Skin epidermis (tissue), 12 donors: ENCODE measurements around the gene AXIN2.
"Not testable (repeated sequence)": the region's sequence is repeated elsewhere in the genome, so short reads cannot be mapped to it uniquely, and the experiment has no call there.

Experiments
- H3K27ac ChIP-seq, 21 experiments: fragments of 200-600 bp; sonication (generic) in 11 of 21; one replicate each; pipeline ENCODE4 v1.5.0; 2020; ENCODE audit warnings: mild to moderate bottlenecking in 3 of 21, inconsistent platforms in 2 of 21, moderate library complexity in 2 of 21
- H3K4me3 ChIP-seq, 7 experiments: fragments of 200-600 bp; sonication (generic) in 2 of 7; one replicate each; pipeline ENCODE4 v1.5.0; 2020; ENCODE audit warnings: inconsistent platforms in 2 of 7, mild to moderate bottlenecking in 2 of 7, moderate library complexity in 1 of 7

AXIN2 gene

DNA sequence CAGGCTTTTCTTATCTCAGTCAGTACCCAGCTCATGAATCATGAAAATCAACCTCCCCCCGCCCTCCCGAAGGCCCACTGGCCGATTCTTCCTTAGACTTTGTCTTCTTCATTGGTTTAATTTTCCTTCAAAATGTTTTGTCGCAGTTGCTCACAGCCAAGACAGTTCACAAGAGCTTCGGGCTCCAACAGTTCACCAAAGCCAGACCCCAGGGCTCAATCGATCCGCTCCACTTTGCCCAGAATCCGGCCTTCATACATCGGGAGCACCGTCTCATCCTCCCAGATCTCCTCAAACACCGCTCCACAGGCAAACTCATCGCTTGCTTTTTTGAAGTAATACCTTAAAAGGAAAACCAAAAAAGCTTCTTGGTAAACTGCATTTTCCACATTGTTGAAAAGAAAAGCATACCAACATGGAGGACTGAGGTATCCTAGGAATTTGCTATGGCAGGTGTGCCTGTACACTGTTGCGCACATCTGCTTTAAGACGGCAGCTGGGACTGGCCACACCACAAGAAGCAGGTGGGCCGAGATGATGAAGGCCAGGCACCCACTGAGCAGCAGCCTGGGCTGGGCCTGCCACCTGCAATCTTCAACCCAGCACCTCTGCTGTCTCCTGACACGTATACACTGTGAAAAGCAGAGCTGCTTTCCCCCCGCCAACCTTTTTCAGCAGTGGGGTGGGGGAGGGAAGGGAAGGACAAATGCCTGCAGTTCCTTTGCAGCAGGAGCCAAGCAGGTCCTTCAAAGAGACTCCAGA lies 31.5 kb downstream of the AXIN2 start:
- Histone ChIP-seq H3K4me3 (no peak overlapping the region), H3K27ac (peak overlapping the region in 2 of 21 experiments; percentile 18 to 29)

DNA sequence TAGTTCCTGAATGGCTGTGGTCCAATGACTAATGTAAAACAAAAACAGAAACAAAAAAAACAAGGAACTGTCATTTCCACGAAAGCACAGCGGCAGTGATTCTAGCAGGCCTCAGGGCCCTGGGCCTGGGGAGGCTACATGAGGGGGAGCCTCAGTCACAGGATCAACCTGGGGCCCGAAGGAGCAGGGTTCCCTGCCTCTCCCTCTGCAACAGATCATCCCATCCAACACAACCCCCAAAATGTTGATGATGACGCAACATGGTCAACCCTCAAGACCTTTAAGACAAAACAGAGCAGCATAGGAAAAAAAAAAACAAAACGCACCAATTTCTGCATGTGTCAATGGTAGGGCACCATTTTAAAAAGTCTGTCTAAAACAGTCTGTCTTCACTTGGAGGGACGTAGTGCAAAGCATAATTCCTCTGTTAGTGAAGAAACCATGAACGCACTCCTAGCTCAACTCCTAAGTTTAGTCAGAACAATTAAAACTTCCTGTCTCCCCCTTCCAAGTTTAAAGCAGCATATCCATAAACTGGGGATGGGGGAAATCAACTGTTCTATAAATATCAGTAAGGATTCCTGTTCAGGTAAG lies 32.3 kb downstream of the AXIN2 start:
- no peak overlapping the region for H3K27ac ChIP-seq
- no peak overlapping the region for H3K4me3 ChIP-seq

DNA sequence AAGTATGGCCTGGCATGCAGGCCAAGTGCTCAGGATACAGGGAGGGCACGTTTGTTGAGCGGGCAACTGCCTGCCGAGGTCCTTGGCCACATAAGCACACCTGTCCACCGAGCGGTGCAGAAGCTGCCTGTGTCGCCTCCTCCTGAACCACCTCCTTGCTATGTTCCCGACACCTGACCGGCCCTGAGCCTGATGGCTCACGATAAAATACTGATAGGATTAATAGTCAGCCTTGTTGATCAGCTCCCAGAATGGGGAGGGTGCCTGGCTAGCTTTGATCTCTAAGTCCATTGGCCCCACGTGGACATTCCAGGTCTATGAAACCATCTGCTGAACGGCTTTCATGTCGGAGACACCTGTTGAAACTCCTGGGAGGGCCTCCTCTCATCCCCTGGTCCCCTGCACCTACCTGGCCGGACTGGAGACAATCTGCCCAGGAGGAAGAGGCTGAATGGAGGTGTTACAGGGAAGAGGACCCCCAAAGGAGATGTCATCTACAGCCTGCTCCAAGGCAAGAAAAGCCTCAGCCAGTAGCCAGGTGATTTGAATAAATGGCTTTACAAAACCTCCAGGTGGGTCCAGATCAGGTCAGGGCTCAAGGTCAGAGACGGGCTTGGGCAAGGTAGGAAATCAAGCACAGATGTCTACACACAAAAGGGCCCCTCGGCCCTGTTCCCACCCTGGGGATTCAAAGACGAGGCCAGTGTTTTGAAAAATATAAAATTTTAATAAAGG lies 33.4 kb downstream of the AXIN2 start:
- H3K4me3 ChIP-seq, result no peak overlapping the region
- no peak overlapping the region for H3K27ac ChIP-seq

DNA sequence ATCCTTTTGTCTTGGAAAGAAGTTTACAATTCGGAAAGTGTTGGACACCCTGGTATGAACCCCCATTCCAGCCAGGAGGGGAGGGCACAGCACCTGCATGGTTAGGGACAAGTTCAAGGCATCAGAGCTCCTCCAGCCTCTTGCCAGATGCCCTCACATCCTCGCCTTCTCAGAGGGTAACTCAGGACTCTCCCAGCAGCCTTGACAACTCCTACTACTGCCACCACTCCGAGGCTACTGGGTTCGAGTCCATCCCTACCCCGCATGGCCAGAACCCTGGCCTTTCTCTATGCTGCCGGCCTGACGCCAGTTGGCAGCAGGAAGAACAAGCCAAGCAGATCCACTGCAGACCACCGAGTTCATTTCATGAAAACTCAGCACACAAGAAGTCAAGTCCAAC lies 34.1 kb downstream of the AXIN2 start:
- H3K4me3 ChIP-seq, result no peak overlapping the region
- H3K27ac ChIP-seq, result no peak overlapping the region

DNA sequence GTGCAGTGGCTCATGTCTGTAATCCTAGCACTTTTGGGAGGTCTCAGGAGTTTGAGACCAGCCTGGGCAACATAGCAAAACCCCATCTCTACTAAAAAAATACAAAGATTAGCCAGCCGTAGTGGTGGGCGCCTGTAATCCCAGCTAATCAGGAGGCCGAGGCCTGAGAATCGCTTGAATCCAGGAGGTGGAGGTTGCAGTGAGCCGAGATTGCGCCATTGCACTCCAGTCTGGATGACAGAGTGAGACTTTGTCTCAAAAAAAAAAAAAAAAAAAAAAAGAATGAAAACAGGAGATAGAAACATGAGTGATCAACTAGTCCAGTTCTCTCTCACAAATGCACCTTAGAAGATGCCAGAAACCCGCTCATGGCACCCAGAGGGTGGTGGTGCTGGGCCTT lies 34.6 kb downstream of the AXIN2 start:
- H3K4me3 ChIP-seq, H3K27ac ChIP-seq: not testable (repeated sequence)

DNA sequence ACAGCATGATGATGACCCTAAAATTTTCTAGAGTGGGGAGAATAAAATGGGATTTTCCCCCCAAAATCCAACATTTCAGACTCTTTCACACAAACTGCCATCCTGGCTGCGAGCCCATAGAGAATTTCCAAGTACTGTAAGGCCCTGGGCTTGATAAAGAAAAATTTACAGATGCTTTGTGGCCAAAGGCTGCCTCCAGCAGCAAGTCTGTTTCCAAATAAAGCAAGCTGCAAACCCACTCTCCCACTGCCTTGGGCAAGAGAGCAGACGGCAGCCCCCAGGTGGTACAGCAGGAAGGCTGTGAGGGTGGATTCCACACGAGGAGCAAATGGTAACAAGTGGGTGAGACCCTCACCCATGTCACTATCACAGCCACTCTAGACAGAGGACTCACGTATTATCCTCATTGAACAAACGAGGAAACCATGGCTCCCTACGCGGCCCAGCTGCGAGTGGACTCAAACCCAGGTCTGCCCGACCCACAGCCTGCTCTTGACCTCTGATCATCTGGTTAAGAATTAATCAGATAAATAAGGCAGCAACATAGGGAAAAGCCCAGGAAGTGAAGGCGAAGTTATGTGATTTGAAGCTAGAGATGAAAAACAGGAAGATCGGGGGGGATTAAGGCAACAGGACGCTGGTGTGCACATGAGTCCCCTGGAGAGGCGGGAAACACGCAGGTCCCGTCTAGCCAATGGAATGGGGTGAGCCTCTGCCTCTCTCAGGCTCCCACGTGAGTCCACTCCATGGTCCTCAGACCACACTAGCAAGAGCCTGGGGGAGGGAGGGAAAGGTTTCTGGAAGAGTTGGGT lies 37.4 kb downstream of the AXIN2 start:
- H3K4me3 ChIP-seq, result no peak overlapping the region
- no peak overlapping the region for H3K27ac ChIP-seq

DNA sequence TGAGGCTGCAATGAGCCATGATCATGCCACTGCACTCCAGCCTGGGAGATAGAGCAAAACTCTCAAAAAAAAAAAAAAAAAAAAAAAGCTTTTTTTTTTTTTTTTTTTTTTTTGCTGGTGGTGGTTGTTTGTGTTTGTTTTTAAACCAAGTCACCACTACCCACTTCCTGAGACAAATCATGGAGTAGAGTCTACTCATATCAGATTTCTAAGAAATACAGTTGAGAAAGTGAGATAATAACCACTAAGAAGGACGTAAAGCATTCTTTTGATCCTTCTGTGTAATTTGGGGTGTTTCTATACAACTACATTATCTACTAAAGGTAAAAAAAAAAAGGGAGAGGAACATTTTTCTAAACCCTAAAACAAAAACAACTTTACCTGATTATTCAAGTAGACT lies 38.0 kb downstream of the AXIN2 start:
- H3K4me3 ChIP-seq, result no peak overlapping the region
- no peak overlapping the region for H3K27ac ChIP-seq

DNA sequence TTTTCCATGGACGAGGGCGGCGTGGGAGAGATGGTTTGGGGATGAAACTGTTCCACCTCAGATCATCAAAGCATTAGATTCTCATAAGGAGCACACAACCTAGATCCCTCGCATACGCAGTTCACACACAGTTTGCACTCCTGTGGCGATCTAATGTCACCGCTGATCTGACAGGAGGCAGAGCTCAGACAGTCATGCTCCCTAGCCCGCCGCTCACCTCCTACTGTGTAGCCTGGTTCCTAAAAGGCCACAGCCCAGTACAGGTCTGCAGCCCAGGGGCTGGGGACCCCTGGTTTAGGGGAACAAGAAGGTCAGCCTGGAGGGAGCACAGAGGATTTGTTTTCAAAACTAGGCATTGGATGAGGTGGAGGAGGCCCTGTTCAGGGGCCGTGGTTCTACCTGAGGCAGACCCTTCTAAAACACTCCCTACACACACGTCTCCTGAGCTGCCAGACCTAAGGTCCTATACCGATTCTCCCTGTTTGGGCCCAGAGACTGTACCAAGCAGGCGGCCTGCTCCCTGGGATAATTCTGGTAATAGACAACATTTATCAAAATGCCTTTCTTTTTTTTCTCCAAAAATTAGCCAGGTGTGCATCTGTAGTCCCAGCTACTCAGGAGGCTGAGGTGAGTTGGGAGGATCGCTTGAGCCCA lies 38.6 kb downstream of the AXIN2 start:
- H3K27ac ChIP-seq, result no peak overlapping the region
- H3K4me3 ChIP-seq, result no peak overlapping the region

DNA sequence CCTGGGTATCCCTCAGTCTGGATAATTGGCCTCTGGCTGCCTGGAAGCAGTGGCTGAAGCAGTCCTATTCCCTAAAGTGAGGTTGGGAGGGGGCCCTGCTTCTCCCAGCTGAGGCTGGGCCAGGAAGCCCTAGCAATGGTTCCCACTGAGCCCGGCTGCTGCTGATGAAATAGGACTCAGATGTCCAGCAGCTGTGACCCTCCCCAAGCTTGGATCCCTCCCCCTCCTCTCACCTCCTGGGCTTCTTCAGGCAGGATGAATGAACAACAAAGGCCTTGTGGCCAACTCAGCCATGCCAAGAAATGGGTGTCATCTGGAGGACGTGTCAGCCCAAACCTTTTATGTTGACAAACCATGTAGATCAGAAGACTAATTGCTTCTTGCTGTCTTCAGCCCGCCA lies 42.0 kb downstream of the AXIN2 start:
- Histone ChIP-seq H3K4me3 (no peak overlapping the region), H3K27ac (no peak overlapping the region)

DNA sequence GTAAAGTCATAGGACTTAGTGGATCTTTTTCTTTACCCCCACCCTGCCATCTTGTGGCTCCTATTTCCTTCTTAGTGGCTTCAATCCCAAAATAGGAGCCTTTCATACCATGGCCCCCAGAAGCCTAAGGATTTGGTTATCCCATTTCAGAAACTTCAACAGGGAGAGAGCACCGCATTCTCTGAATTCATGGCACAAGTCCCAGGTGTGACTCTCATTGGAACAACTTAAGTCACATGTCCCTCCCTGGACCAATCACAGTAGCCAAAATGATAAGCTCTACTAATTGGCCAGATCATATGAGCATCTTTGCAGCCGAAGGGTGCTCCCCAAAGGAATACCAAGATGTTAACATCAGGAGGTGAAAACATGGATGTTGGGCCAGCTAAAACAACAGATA lies 43.2 kb downstream of the AXIN2 start:
- Histone ChIP-seq H3K27ac (no peak overlapping the region), H3K4me3 (no peak overlapping the region)

DNA sequence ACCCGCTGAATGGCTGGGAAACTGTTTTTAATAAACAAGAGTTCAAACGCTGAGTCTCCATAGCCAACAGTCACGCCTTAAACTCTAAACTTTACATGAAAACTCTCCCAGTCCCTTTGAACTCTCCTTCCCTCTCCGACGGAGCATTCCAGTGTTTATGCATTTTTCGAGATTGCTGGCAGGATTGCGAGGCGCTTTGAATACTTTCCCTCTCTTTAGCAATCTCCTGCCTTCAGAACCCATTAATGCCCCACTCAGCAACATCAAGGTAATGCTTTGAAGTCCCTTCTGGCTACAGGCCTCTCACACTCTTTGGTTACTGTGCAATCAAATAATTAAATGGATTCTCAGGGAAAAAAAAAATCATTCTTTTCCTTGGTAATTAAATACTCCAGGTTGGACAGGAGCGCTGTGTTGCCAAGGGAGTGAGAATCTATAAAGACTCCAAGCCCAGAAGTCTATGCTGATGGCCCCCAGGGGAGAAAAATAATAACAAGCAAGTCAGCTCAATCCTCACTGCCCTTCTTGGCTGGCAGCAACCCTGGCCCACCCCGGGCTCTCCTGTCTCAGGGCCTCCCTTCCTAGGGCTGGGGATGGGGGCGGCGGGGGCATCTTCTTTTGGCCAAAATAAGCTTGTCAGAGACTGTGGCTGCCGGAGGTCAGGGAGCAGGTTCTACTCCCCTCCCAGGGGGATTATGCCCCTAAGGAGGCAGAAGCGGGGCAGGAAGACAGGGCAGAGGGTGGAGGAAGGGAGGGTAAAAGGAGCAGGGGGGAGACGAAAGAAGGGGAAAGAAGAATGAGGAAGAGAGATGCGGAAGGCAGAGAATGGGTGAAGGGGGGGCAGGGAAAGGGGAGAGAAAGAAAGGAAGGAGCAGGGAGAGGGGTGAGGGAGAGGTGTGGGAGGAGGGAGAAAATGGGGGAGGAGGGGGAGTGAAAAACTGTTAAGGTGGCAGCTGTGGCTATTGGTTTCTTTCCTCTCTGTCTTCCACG lies 45.2 kb downstream of the AXIN2 start:
- H3K4me3 ChIP-seq, result no peak overlapping the region
- peak overlapping the region in 3 of 21 experiments; percentile 16 to 74 (median 49) for H3K27ac ChIP-seq

DNA sequence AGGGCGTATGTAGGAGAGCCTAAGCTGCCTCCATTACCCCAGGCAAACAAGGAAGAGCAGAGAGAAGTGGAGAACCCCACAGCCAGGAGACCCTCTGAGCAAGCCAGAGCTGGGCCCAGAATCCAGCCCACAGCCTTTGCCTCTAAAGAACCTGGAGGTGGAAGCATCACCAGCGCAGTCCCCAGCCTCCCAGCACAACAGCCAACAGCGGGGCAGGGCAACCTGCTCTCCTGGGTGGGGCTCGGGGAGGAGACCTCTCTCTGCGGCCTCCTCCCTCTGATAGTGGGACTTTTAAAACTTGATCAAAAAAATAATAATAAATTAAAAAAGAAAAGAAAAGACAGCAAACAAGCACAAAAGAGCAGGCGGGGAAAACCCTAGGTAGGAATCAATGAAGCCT lies 45.9 kb downstream of the AXIN2 start:
- Histone ChIP-seq H3K4me3 (no peak overlapping the region), H3K27ac (peak overlapping the region in 7 of 21 experiments; percentile 16 to 74 (median 48))

DNA sequence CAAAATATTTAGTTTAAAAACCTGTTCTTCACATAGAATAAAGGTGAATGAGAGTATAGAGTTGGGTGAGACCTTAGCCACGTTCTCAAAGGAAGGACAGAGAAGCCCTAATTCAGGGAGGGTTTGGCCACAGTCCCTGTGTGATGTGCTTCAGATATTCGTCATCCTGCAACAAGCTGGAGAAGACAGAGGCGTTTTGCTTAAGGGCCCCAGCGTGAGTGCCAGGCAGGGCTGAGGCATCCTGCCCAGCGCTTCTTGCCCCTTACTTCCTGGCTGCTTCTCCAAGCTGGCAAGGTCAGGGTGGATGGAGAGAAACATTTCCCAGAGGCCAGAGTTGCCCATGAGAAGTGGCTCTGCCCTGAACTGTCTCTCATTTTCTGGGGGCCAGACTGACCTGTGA lies 46.9 kb downstream of the AXIN2 start:
- Histone ChIP-seq H3K27ac (peak overlapping the region in 4 of 21 experiments; percentile 45 to 74 (median 61)), H3K4me3 (no peak overlapping the region)

DNA sequence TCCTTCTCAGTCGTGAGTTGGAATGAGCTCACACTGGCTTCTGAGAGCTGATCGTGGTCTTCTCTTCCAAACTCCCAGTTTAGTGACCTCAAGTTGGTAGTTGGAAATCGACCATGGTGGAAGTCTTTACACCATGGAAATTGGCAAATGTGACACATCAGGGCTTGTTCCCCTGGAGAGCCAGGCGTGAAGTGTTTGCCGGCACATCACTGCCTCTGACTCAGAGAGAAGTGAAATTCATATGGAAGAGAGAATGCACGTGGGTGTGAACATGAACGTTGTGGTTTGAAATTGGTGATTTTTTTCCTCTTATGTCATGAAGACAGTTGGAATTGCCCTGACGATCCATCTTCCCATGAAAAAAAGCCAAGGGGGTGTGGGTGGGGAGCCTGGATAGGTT lies 47.4 kb downstream of the AXIN2 start:
- Histone ChIP-seq H3K27ac (peak overlapping the region in 3 of 21 experiments; percentile 48 to 67 (median 55)), H3K4me3 (no peak overlapping the region)

DNA sequence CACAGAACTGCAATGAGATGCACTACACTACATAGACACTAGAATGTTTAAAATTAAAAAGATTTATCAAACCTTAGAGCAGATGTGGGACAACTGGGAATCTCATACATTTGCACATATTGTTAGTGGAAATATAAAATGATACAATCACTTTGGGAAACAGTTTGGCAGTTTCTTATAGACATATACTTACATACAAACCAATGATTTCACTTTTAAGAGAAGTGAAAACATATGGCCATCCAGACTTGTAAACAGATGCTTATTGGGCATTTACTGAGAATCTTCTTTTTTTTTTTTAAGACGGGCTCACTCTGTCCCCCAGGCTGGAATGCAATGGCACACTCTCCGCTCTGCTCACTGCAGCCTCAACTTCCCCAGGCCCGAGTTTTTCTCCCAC lies 50.1 kb downstream of the AXIN2 start:
- Histone ChIP-seq H3K4me3 (no peak overlapping the region), H3K27ac (no peak overlapping the region)

DNA sequence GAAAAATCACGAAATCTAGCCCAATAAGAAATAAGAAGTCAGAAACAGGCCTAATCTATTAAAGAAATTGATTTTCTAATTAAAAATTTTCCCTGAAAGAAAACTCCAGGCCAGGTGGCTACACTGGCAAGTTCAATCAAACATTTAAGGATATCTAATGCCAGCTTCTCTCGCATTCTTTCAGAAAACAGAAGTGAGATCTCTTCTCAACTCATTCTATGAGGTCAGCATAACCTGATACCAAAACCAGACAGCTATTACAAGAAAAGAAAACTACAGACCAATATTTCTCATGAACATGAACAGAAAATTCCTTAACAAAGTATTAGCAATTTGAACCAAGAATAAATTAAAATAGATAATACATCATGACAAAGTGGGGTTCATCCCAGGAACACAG lies 52.4 kb downstream of the AXIN2 start:
- Histone ChIP-seq H3K27ac (no peak overlapping the region), H3K4me3 (no peak overlapping the region)

DNA sequence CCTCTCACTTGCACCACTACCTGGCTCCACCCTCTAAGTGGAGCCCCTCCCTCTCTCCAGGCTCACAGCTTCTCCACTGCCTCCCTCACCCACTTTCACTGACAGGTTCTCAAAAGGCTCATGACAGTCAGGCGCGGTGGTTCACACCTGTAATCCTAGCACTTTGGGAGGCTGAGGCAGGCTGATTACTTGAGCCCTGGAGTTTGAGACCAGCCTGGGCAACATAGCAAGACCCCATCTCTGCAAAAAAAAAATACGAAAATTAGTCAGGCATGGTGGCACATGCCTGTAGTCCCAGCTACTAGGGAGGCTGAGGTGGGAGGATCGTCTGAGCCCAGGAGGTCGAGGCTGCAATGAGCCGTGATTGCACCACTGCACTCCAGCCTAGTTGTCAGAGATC lies 56.8 kb downstream of the AXIN2 start:
- not testable (repeated sequence) for H3K4me3 ChIP-seq, H3K27ac ChIP-seq

DNA sequence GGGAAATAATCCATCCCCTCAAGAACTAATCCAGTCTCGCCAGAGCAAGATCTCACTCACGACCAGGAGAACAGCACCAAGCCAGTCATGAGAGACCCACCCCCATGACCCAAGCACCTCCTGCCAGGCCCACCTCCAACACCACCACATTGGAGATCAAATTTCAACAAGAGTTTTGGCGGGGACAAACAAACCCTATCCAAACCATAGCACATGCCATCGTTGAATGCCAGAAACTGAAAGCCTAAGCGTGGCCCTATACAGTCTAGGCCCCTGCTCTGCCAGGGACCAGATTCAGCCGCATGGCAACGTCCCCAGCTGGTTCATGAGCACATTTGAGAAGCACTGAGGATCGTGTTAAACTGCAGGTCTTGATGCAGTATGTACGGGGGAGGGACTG lies 57.3 kb downstream of the AXIN2 start:
- Histone ChIP-seq H3K4me3 (no peak overlapping the region), H3K27ac (no peak overlapping the region)

DNA sequence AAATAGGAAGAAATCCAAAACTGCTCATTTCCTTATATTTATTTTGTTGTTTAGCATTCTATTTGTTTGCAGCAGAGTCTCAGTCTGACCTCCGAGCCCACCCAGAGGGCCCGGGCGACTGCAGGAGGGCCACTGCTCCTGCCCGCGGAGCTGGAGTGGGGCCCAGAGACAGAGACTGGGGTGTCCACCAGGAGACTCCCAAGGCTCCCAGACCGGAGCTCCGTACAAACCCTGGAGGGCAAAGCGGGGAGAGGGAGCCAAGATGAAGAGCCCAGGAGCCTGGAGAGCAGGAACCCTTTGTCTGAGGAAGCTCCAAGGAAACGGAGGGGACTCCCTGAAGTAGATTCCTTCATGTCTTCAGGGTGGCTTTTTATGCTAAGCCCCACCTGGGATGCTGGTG lies 57.9 kb downstream of the AXIN2 start:
- no peak overlapping the region for H3K4me3 ChIP-seq
- no peak overlapping the region for H3K27ac ChIP-seq
